K562 (cell line): ENCODE measurements around the gene SHISA7. TPM values are rescaled to one million over a fixed set of nuclear protein-coding genes. Genes with fewer than 3 reads are reported as not detected.

Source experiments
- ARID4B ChIP-seq: sonication (generic); formaldehyde crosslinking; IDR thresholded peaks from 2 replicates; pipeline ENCODE4 v1.8.0; 2022; ENCODE audit warnings: mild to moderate bottlenecking, missing genetic modification reagents
- ERF ChIP-seq: fragments of 450-650 bp; formaldehyde crosslinking; IDR thresholded peaks from 2 replicates; pipeline ENCODE4 v1.4.0; 2020; ENCODE audit warnings: mild to moderate bottlenecking, mixed read lengths
- ETV1 ChIP-seq: fragments of 450-650 bp; conservative IDR thresholded peaks from 2 replicates; pipeline ENCODE4 v1.6.1; 2016; ENCODE audit warnings: missing genetic modification characterization, control low read depth, low read depth, missing compliant biosample characterization
- ETV5 ChIP-seq: sonication (generic); formaldehyde crosslinking; IDR thresholded peaks from 2 replicates; pipeline ENCODE4 v1.4.0; 2020; ENCODE audit warnings: low read depth, mild to moderate bottlenecking, missing genetic modification reagents
- GTF2E2 ChIP-seq: fragments of 200-800 bp; sonication (Bioruptor generic); IDR thresholded peaks from 2 replicates; pipeline ENCODE4 v1.6.1; 2016; ENCODE audit warnings: missing genetic modification characterization, missing compliant biosample characterization
- NR2C2 ChIP-seq, 2 experiments: fragments of 200-800 bp in 1 of 2; sonication (Bioruptor generic) in 1 of 2; sonication (generic) in 1 of 2; formaldehyde crosslinking in 1 of 2; IDR thresholded peaks; 2 replicates each; pipeline versions ENCODE4 v1.6.1 to v1.8.0; 2016 to 2022; ENCODE audit warnings: mild to moderate bottlenecking in 1 of 2, missing compliant biosample characterization in 1 of 2, missing genetic modification characterization in 1 of 2, missing genetic modification reagents in 1 of 2
- PKNOX1 ChIP-seq: fragments of 450-650 bp; IDR thresholded peaks from 2 replicates; pipeline ENCODE4 v1.6.1; 2016
- RNF219 ChIP-seq: fragments of 250-450 bp; sonication (Bioruptor Pico); IDR thresholded peaks from 2 replicates; pipeline ENCODE4 v1.5.0; 2022; ENCODE audit warnings: mild to moderate bottlenecking
- SMC3 ChIP-seq: conservative IDR thresholded peaks from 2 replicates; pipeline ENCODE4 v1.6.1; 2011; ENCODE audit warnings: low read depth, low read length, improper control_type of control experiment; ENCODE audit not compliant: insufficient read depth
- TEAD1 ChIP-seq, 2 experiments: fragments of 450-650 bp in 1 of 2; sonication (generic) in 1 of 2; formaldehyde crosslinking; IDR thresholded peaks; 2 replicates each; pipeline versions ENCODE4 v1.4.0 to v1.8.0; 2020 to 2022; ENCODE audit warnings: mild to moderate bottlenecking in 2 of 2, missing genetic modification reagents in 1 of 2
- THAP12 ChIP-seq: fragments of 250-450 bp; sonication (Bioruptor Pico); IDR thresholded peaks from 2 replicates; pipeline ENCODE4 v1.9.0; 2021; ENCODE audit warnings: mild to moderate bottlenecking, inconsistent platforms
- ZBTB33 ChIP-seq: sonication (generic); formaldehyde crosslinking; IDR thresholded peaks from 2 replicates; pipeline ENCODE4 v1.8.1; 2023; ENCODE audit warnings: mild to moderate bottlenecking, missing genetic modification reagents
- polyA plus RNA-seq, 8 experiments: library from polyadenylated mRNA; depleted of rRNA in 4 of 8; stranded (reverse) in 5 of 8; unstranded in 3 of 8; fragments of >200 nt; fragmentation: Nextera tagmentation in 2 of 8; fragmentation: Illumina TruSeq in 1 of 8; extraction: Ambion mirVana in 2 of 8; extraction: Trizol in 1 of 8; gene quantifications; 2 replicates each; pipeline versions ENCODE4 v1.2.1 to v1.2.3, GENCODE V29; 2011 to 2014; ENCODE audit warnings: inconsistent platforms in 1 of 8, missing spikeins in 1 of 8
- total RNA-seq, 7 experiments: library from RNA; depleted of rRNA in 6 of 7; stranded (reverse); fragments of >200 nt in 6 of 7; fragmentation: Illumina TruSeq in 2 of 7; extraction: Trizol in 2 of 7; gene quantifications; 2 replicates each; pipeline versions ENCODE4 v1.2.1 to v1.2.3, GENCODE V29; 2011 to 2021; ENCODE audit warnings: low replicate concordance in 1 of 7

The SHISA7 gene
- total and polyA plus RNA-seq, 9 of the 15 experiments (the other 6 are each of a cell fraction or from before 2014, with no cell fraction given), result 0.01 to 0.40 (median 0.07) TPM

GRCh38 chr19:55384920-55385723, 58.0 kb downstream of the SHISA7 start (continued):
- TF ChIP-seq ETV5 (CRISPR knock-in tag), result no peak; the same call in 1 of the 2 replicates
- TF ChIP-seq GTF2E2 (tag), result no peak
- 0 out of 2 replicates have a peak, but pooled peaks have one; percentile 5 for TF ChIP-seq PKNOX1
- TF ChIP-seq NR2C2 (CRISPR knock-in tag; IDR thresholded peaks at IDR 0.05), result 0 out of 2 replicates have a peak, but pooled peaks have one; percentile 1
- TF ChIP-seq NR2C2 (tag; IDR thresholded peaks at IDR 0.05), result no peak
- 0 out of 2 replicates have a peak, but pooled peaks have one; percentile 57 for TF ChIP-seq RNF219 (CRISPR knock-in tag)
- TF ChIP-seq ETV1 (tag), result 0 out of 2 replicates have a peak, but pooled peaks have one; percentile 45
- TF ChIP-seq TEAD1 (CRISPR knock-in tag; IDR thresholded peaks at IDR 0.05), result peak in 1 of 2 experiments; percentile 32; a peak in 1 of 4 replicates
- TF ChIP-seq ZBTB33 (CRISPR knock-in tag), result no peak
- peak; percentile 38; the same call in 1 of the 2 replicates for TF ChIP-seq ARID4B (CRISPR knock-in tag)
- TF ChIP-seq SMC3, result no peak
- 0 out of 2 replicates have a peak, but pooled peaks have one; percentile 12 for TF ChIP-seq ERF (CRISPR knock-in tag)
- TF ChIP-seq THAP12 (CRISPR knock-in tag), result 0 out of 2 replicates have a peak, but pooled peaks have one; percentile 6
